Body of pancreas (tissue), 4 donors: ENCODE measurements around the gene TNFRSF25. TPM values are rescaled to one million over a fixed set of nuclear protein-coding genes. Genes with fewer than 3 reads are reported as not detected.

Source experiments
- ATAC-seq: fragments of 150-250 bp; one replicate; pipeline ENCODE4 v1.9.1; 2016
- DNase-seq, 4 donors: peaks; one replicate each; pipeline ENCODE4 v3.0.0-alpha.2; 2019
- H3K27ac ChIP-seq, 4 donors: fragments of 200-600 bp; sonication (generic); 1 replicate in 3 of 4; 2 replicates in 1 of 4; pipeline versions ENCODE4 v1.5.1 to v1.6.1; 2016 to 2019; ENCODE audit warnings: mild to moderate bottlenecking in 1 of 4, mixed read lengths in 1 of 4, moderate library complexity in 1 of 4
- H3K27me3 ChIP-seq, 2 donors: fragments of 200-600 bp; sonication (generic); one replicate each; pipeline ENCODE4 v1.6.0; 2016; ENCODE audit warnings: mild to moderate bottlenecking in 1 of 2
- H3K36me3 ChIP-seq, 2 donors: fragments of 200-600 bp; sonication (generic); replicated peaks in 1 of 2; 2 replicates each; pipeline ENCODE4 v1.5.1; 2016; ENCODE audit warnings: low read depth in 2 of 2; ENCODE audit not compliant: insufficient read depth in 1 of 2
- H3K4me1 ChIP-seq: fragments of 200-600 bp; sonication (generic); one replicate; pipeline ENCODE4 v1.6.0; 2016
- H3K4me3 ChIP-seq, 2 donors: fragments of 200-600 bp; sonication (generic); 1 replicate in 1 of 2; 2 replicates in 1 of 2; pipeline ENCODE4 v1.5.1; 2016 to 2019
- H3K9me3 ChIP-seq, 3 donors: fragments of 200-600 bp; sonication (generic); 1 replicate in 2 of 3; 2 replicates in 1 of 3; pipeline ENCODE4 v1.5.1; 2016
- POLR2A ChIP-seq, 3 donors: fragments of 450-650 bp; IDR thresholded peaks; one replicate each; pipeline ENCODE4 v1.6.1; 2016; ENCODE audit warnings: antibody characterized with exemption in 3 of 3, mild to moderate bottlenecking in 2 of 3
- WGBS, 2 donors: methylation state at CpG; one replicate each; pipeline ENCODE4 v1.1.5; 2017; 5-methylcytosine and 5-hydroxymethylcytosine counted together
- intact Hi-C: fragments of 100-400 bp; cut with DNase I; formaldehyde crosslinking; loops from one replicate; pipeline ENCODE4 v1.15.1; 2023
- total RNA-seq, 2 donors: library from RNA; depleted of rRNA; stranded (reverse); fragments of >200 nt; gene quantifications; one replicate each; pipeline ENCODE4 v1.1.0, GENCODE V29; 2016
- TF ChIP-seq, protein P1 (sequence below), 7 experiments: fragments of 450-650 bp in 4 of 7; fragments of 200-600 bp in 3 of 7; sonication (generic) in 3 of 7; IDR thresholded peaks; one replicate each; pipeline ENCODE4 v1.5.1; 2016 to 2019; ENCODE audit warnings: antibody characterized with exemption in 7 of 7

TNFRSF25 gene
- total RNA-seq, 2 donors from 2014 or later = 4.2 to 23.1 TPM

GRCh38 chr1:6511561-6512244 is 45.7 kb upstream of the TNFRSF25 start:
- intact Hi-C loops = no loop called here
- no peak for DNase-seq
- Histone ChIP-seq H3K4me1 (no peaks in the 10 kb centered on the region), H3K36me3 (no peaks in the 10 kb centered on the region), H3K27ac (no peak overlapping the region), H3K9me3 (no peaks in the 10 kb centered on the region), H3K4me3 (no peak overlapping the region), H3K27me3 (no peaks in the 10 kb centered on the region)
- WGBS, 2 donors = 81 to 82% methylated on average over 9 to 15 of the region's 16 CpGs
- TF ChIP-seq POLR2A (IDR thresholded peaks at IDR 0.05) = no peak
- TF ChIP-seq, protein P1, sequence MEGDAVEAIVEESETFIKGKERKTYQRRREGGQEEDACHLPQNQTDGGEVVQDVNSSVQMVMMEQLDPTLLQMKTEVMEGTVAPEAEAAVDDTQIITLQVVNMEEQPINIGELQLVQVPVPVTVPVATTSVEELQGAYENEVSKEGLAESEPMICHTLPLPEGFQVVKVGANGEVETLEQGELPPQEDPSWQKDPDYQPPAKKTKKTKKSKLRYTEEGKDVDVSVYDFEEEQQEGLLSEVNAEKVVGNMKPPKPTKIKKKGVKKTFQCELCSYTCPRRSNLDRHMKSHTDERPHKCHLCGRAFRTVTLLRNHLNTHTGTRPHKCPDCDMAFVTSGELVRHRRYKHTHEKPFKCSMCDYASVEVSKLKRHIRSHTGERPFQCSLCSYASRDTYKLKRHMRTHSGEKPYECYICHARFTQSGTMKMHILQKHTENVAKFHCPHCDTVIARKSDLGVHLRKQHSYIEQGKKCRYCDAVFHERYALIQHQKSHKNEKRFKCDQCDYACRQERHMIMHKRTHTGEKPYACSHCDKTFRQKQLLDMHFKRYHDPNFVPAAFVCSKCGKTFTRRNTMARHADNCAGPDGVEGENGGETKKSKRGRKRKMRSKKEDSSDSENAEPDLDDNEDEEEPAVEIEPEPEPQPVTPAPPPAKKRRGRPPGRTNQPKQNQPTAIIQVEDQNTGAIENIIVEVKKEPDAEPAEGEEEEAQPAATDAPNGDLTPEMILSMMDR (IDR thresholded peaks at IDR 0.05) = no peak
- no peak for ATAC-seq

DNA sequence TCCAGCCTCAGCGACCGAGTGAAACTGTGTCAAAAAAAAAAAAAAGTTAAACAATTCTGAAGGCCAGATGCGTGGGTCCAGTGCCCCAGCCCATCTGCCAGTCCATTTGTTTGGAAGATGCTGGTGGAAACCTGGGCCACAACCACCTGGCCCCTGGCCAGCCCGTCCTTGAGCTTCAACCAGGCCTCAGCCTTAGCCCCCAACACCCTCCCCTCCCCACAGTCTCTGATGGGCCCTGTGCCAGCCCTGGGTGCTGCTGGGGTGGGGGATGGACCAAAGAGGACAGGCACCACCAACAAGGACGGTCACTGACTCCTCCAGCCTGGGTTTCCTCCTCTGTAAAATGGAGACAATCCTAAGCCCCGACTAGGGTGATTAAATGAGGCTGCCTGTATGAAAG is 45.1 kb upstream of the TNFRSF25 start:
- TF ChIP-seq POLR2A (IDR thresholded peaks at IDR 0.05) = no peak
- TF ChIP-seq, protein P1 (IDR thresholded peaks at IDR 0.05) = no peak
- Histone ChIP-seq H3K4me1 (no peaks in the 10 kb centered on the region), H3K27me3 (no peaks in the 10 kb centered on the region), H3K27ac (no peak overlapping the region), H3K36me3 (no peaks in the 10 kb centered on the region), H3K4me3 (no peak overlapping the region), H3K9me3 (no peaks in the 10 kb centered on the region)
- DNase-seq (no peak), ATAC-seq (no peak)
- 67 to 74% methylated on average over 5 to 6 of the region's 6 CpGs for WGBS, 2 donors
- intact Hi-C loops = no loop called here

DNA sequence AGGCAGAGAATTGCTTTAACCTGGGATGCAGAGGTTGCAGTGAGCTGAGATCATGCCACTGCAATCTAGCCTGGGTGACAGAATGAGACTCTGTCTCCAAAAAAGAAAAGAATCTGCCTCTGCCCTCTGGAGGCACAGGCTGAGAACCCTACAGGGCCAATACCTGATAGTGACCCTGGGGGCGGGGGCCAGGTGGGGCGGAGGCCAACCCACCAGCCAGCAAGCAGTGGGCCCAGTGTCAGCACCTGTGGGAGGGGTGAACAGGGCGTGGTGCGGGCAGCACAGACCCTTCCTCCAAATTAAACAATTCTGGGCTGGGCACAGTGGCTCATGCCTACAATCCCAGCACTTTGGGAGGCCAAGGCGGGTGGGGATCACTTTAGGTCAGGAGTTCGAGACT is 44.5 kb upstream of the TNFRSF25 start:
- TF ChIP-seq, protein P1 (IDR thresholded peaks at IDR 0.05) = no peak
- no peak for TF ChIP-seq POLR2A (IDR thresholded peaks at IDR 0.05)
- 65 to 97% methylated on average over 4 to 6 of the region's 6 CpGs for WGBS, 2 donors
- H3K27ac ChIP-seq = no peak overlapping the region
- no peak overlapping the region for H3K4me3 ChIP-seq
- ATAC-seq = no peak
- DNase-seq = no peak
- no peaks in the 10 kb centered on the region for H3K9me3 ChIP-seq
- H3K36me3 ChIP-seq = no peaks in the 10 kb centered on the region
- no peaks in the 10 kb centered on the region for H3K4me1 ChIP-seq
- no peaks in the 10 kb centered on the region for H3K27me3 ChIP-seq
- intact Hi-C loops = no loop called here

DNA sequence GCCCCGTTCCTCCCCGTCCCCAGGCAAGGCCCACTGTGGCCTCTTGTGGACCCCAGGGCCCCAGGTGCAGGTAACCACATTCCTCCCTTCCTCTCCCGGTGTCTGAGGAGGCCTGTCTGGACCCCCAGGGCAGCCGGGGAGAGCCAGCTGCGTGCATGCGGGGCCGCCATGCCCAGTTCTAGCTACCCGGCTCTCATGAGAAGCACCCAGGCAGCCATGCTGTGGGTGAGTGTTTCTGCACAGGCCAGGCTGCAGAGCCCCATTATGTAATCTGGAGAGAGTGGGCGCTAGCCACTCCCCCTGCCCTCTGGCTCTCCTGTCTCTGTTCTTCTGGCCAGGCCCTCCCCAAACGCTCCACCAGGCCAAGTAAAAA is 43.9 kb upstream of the TNFRSF25 start:
- Histone ChIP-seq H3K4me3 (no peak overlapping the region), H3K4me1 (no peaks in the 10 kb centered on the region), H3K27ac (no peak overlapping the region), H3K9me3 (no peaks in the 10 kb centered on the region), H3K27me3 (no peaks in the 10 kb centered on the region), H3K36me3 (no peaks in the 10 kb centered on the region)
- DNase-seq (no peak), ATAC-seq (no peak)
- intact Hi-C loops = no loop called here
- WGBS, 2 donors = 76 to 83% methylated on average over 1 to 9 of the region's 10 CpGs
- TF ChIP-seq, protein P1 (IDR thresholded peaks at IDR 0.05) = no peak

GRCh38 chr1:6509220-6509918 is 43.4 kb upstream of the TNFRSF25 start:
- Histone ChIP-seq H3K27ac (no peak overlapping the region), H3K36me3 (no peaks in the 10 kb centered on the region), H3K4me3 (no peak overlapping the region), H3K4me1 (no peaks in the 10 kb centered on the region), H3K27me3 (no peaks in the 10 kb centered on the region), H3K9me3 (no peaks in the 10 kb centered on the region)
- no peak for DNase-seq
- TF ChIP-seq, protein P1 (IDR thresholded peaks at IDR 0.05) = no peak
- no peak for TF ChIP-seq POLR2A (IDR thresholded peaks at IDR 0.05)
- ATAC-seq = no peak
- intact Hi-C loops = no loop called here
- 49 to 63% methylated on average over 14 to 20 of the region's 20 CpGs for WGBS, 2 donors
